Stimulated activated memory B cell treated with anti-CD40 and anti-IgM and Interleukin-4, amounts not matched to agents 10 μg/mL and 1 μg/mL and 100 μg/mL, for 72 hours (primary cell): ENCODE measurements around the gene SYPL2.
"Not testable (repeated sequence)": the region's sequence is repeated elsewhere in the genome, so short reads cannot be mapped to it uniquely, and the experiment has no call there.

Experiments used
- ATAC-seq: fragments of 150-1000 bp; cut with Tn5 transposase; 2 replicates; pipeline ENCODE4 v1.10.0; 2021
- H3K27ac Mint-ChIP-seq: one replicate; pipeline ENCODE4 v1.8.0; 2022; ENCODE audit warnings: mild to moderate bottlenecking, mixed read lengths
- H3K27me3 Mint-ChIP-seq: one replicate; pipeline ENCODE4 v1.8.0; 2022; ENCODE audit warnings: mixed read lengths
- H3K36me3 Mint-ChIP-seq: one replicate; pipeline ENCODE4 v1.8.0; 2022; ENCODE audit warnings: mixed read lengths
- H3K4me1 Mint-ChIP-seq: one replicate; pipeline ENCODE4 v1.8.0; 2022; ENCODE audit warnings: mixed read lengths
- H3K4me3 Mint-ChIP-seq: one replicate; pipeline ENCODE4 v1.8.0; 2022; ENCODE audit warnings: mild to moderate bottlenecking, moderate library complexity, mixed read lengths
- H3K9me3 Mint-ChIP-seq: one replicate; pipeline ENCODE4 v1.8.0; 2022; ENCODE audit warnings: mixed read lengths

The SYPL2 gene

DNA sequence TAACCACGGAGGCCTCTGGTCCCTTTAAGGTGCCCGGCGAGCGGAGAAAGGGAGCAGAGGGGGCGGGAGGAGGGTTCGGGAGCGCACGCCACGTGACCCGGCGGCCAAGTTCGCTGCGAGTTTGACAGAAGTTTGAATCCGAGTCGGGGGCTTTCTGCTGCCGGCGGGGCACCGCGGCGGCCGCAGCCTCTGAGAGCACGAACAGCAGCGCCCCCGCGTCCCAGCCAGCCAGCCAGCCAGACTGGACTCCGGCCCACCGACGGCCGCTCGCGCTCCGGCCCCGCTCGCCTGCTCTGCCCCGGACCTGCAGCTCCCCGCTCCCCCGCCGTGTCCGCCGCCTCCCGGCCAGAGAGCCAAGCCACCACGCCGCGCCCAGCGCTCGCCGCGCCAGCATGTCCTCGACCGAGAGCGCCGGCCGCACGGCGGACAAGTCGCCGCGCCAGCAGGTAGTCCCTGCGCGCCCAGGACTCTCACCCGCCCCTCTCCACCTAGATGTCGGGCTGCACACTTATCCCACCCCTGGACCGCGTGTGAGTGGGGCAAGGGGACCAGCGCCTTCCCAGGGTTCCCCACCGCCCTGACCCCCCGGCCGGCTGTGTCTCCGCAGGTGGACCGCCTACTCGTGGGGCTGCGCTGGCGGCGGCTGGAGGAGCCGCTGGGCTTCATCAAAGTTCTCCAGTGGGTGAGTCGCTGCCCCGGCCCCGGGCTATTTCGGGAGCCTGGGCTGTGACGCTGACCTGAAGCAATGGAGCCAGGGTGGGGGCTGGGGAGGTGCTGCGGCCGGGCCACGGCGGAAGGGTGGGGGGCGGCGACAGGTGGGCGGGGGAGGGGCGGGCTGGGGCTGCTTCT is at the start of gene SYPL2:
SYPL2 (plus strand) TSS at position 95 of the 849 bp plus-strand sequence; CDS start at position 393, 298 bp downstream.
- H3K4me1 Mint-ChIP-seq = peaks cover 5% of the 10 kb centered on the region
- no peak within 1 kb of the TSS for H3K27ac Mint-ChIP-seq
- peak within 1 kb of the TSS; percentile 38 for H3K4me3 Mint-ChIP-seq
- H3K27me3 Mint-ChIP-seq = peaks cover 92% of the 10 kb centered on the region
- ATAC-seq = no peak
- H3K9me3 Mint-ChIP-seq = no peaks in the 10 kb centered on the region
- no peaks in the 10 kb centered on the region for H3K36me3 Mint-ChIP-seq

DNA sequence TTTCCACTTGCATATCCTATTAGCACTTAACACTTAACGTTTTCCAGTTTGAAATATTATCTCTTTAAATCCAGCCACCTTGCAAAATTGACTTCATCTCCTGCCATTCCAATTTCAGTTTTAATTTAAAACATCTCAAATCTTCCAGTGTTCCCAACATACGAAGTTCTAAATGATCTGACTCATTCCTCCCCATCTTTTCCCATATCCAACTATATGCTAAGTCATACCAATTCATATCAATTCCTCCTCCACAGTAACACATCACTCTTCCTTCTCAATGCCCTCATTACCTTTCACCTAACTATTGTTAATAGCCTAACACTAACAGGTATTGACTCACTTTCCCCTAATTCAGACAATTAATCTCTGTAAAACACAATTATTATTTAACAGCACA is 42.8 kb upstream of the SYPL2 start:
- Mint-ChIP-seq H3K9me3 (no peaks in the 10 kb centered on the region), H3K36me3 (peaks cover 15% of the 10 kb centered on the region), H3K27ac (peak overlapping the region; percentile 91), H3K4me3 (peak overlapping the region; percentile 0), H3K27me3 (no peaks in the 10 kb centered on the region), H3K4me1 (peaks cover 34% of the 10 kb centered on the region)
- no peak for ATAC-seq

DNA sequence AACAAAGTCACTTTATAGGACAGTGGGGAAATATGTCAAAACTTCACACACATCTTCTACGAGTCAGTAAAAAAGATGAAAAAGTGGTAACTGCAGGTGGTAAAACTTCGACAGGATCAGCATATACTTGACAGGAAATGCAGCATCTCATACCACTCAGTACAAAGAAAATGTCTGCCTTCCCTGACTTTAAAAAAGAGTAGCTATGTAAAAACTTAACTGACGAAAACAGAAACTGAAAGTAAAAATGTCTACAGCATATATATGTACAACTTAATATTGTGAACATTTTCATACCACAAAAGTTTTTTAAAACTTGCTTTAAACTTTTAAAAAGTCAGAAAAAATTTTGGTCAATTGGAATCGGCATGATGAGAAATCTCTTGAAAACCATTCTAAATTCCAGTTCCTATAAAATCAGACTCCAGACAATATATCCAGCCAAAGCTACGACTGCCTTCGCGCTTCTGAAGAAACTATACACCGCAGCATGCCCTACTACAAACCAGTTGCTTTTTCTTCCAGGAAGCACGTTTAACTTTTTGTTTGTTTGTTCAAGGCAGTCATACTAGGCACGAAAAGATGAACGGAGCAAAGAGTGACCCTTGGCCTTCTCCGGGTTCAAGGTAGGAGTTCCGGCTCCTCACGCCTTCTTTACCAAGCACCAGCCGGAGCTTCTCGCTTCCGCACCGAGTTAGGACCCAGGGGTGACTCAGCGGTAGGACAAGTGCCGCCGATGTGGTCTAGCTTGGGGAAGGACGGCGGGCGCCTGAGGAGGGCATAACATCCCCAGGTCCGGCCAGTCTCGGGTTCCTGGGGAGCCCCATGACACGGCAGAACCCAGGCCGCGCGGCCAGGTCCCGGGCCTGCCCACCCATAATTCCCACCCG is 40.7 kb upstream of the SYPL2 start:
- peaks cover 15% of the 10 kb centered on the region for H3K36me3 Mint-ChIP-seq
- ATAC-seq = peak; percentile 66
- peaks cover 34% of the 10 kb centered on the region for H3K4me1 Mint-ChIP-seq
- no peaks in the 10 kb centered on the region for H3K9me3 Mint-ChIP-seq
- H3K27ac Mint-ChIP-seq = peak overlapping the region; percentile 91
- peak overlapping the region; percentile 89 for H3K4me3 Mint-ChIP-seq
- H3K27me3 Mint-ChIP-seq = no peaks in the 10 kb centered on the region

DNA sequence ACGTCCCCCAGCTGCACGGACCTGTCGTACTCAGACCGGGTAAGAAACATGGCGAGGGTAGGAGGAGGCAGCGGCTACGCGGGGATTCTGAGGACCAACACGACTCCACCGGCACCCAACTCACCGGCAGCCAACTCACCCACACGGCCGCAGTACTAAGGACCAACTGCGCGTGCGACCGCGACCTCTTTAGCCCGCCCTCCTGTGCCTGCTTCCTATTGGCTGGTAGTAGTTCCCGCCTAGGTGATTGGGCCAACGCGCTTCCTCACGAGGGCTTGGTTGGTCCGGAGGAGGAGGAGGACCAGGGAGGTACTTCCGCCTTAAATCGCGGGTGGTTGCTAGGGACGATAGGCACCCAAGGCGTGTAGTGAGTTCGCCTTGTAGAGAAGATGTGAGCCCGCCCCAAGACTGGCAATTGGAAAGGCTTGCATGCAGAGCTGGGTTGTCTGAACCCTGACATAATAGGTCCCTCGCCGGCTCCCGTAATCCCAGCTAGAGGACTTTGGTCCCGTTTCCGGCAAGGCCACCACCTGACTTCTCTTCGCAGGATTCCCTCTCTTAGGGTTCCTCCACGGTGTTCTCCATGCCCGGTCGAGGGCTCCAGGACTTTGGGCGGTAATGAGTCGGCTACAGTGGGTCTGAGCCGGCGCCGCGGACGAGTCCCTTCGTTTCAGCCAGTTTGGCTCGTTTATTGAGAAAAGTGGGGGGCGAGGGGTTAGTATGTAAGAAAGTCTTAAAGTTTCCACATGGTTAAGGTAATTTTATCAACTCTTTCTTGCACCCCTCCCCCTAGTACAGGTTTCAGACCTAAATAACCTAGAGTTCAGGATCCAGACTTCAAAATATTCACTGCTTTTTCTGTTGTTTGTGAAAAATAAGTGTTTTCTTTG is 39.8 kb upstream of the SYPL2 start, which contains the start of gene PSMA5:
PSMA5 (minus strand) TSS at position 168 of the 890 bp plus-strand sequence; CDS start at position 50, 118 bp downstream.
- Mint-ChIP-seq H3K4me1 (peaks cover 34% of the 10 kb centered on the region), H3K9me3 (no peaks in the 10 kb centered on the region), H3K27me3 (no peaks in the 10 kb centered on the region), H3K4me3 (peak within 1 kb of the TSS; percentile 89), H3K27ac (peak within 1 kb of the TSS; percentile 91), H3K36me3 (peaks cover 15% of the 10 kb centered on the region)
- peak; percentile 99 for ATAC-seq

DNA sequence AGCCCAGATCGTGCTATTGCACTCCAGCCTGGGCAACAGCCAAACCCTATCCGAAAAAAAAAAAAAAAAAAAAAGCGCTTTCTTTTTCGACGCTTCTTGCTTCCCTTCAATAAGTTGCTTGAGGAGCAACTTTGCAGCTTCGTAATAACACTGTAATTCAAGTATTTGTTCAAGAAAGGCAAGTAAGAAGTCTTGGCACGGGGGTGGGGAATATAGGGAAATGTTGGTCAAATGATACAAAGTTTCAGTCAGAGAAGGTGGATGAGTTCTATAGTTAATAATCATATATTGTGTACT is 39.2 kb upstream of the SYPL2 start:
- no peak for ATAC-seq
- Mint-ChIP-seq H3K27me3 (no peaks in the 10 kb centered on the region), H3K4me1 (peaks cover 34% of the 10 kb centered on the region), H3K9me3 (no peaks in the 10 kb centered on the region), H3K36me3 (peaks cover 11% of the 10 kb centered on the region), H3K4me3 (peak overlapping the region; percentile 89), H3K27ac (peak overlapping the region; percentile 91)

DNA sequence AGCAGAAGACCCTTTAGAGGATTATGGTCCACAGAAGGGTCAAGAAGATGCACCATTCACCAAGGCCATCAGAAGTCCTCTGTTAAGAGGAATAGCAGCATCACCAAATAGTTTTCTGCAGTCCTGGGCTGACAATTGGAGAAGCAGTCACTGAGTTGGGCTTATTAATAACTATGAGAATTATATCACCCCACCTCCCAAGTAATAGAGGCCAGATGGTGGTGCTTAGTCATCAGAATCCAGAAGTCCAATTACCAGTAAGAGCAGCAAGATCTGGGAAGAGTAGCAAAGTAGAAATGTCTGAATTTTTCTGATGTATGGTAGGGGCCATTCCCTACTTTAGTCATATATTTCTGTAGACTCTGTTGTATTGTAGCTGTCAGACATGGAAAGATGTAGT is 34.0 kb upstream of the SYPL2 start:
- H3K27me3 Mint-ChIP-seq = peaks cover 11% of the 10 kb centered on the region
- no peak overlapping the region for H3K4me3 Mint-ChIP-seq
- peaks cover 7% of the 10 kb centered on the region for H3K36me3 Mint-ChIP-seq
- no peak overlapping the region for H3K27ac Mint-ChIP-seq
- H3K4me1 Mint-ChIP-seq = peaks cover 3% of the 10 kb centered on the region
- ATAC-seq = no peak
- peaks cover 11% of the 10 kb centered on the region for H3K9me3 Mint-ChIP-seq

DNA sequence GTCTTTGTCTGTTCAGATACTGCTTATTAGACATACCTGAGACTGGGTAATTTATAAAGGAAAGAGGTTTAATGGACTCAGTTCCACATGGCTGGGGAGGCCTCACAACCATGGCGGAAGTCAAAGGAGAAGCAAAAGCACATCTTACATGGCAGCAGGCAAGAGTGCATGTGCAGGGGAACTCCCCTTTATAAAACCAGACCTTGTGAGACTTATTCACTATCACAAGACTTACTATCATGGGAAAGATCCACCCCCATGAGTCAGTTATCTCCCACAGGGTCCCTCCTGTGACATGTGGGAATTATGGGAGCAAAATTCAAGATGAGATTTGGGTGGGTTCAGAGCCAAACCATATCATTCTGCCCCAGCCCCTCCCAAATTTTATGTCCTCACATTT is 33.0 kb upstream of the SYPL2 start:
- no peak overlapping the region for H3K27ac Mint-ChIP-seq
- no peaks in the 10 kb centered on the region for H3K4me1 Mint-ChIP-seq
- peaks cover 11% of the 10 kb centered on the region for H3K9me3 Mint-ChIP-seq
- H3K27me3 Mint-ChIP-seq = peaks cover 11% of the 10 kb centered on the region
- H3K4me3 Mint-ChIP-seq = no peak overlapping the region
- peaks cover 7% of the 10 kb centered on the region for H3K36me3 Mint-ChIP-seq
- no peak for ATAC-seq

DNA sequence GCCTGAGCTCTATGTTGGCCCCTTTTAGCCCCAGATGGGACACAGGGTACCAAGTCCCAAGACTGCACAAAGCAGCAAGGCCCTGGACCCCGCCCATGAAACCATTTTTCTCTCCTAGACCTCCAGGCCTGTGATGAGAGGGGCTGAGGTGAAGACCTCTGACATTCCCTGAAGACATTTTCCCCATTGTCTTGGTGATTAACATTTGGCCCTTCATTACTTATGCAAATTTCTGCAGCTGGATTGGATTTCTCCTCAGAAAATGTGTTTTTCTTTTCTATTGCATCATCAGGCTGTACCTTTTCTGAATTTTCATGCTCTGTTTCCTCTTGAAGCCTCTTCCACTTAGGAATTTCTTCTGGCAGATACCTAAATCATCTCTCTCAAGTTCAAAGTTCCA is 31.9 kb upstream of the SYPL2 start:
- Mint-ChIP-seq H3K4me1 (no peaks in the 10 kb centered on the region), H3K9me3 (peaks cover 11% of the 10 kb centered on the region), H3K4me3 (no peak overlapping the region), H3K36me3 (peaks cover 7% of the 10 kb centered on the region), H3K27me3 (peaks cover 11% of the 10 kb centered on the region), H3K27ac (no peak overlapping the region)
- no peak for ATAC-seq

DNA sequence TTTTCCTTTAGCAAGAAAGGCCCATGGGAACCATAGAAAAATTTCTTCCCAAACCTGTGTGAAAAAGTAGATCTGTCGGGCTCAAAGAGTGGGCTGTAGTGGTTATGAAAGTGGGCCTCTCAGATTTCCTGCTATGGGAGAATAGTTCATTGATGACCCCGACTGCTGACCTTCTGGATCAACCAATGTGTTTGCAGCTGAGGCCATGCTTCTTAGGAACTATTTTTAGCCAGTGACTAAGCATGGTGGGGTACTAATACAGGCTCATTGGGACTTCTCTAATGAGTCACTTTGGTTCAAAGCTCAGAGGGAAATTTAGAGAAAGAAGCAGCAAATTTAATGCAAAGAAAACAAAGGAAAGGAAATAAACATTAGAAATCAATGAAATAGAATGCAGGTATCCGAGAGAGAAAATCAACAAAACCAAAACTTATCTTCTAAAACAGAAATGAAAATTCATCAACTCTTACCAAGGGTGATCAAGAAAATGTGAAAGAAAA is 27.5 kb upstream of the SYPL2 start:
- Mint-ChIP-seq H3K27me3 (peaks cover 11% of the 10 kb centered on the region), H3K4me3 (no peak overlapping the region), H3K27ac (no peak overlapping the region), H3K9me3 (peaks cover 6% of the 10 kb centered on the region), H3K36me3 (peaks cover 7% of the 10 kb centered on the region), H3K4me1 (no peaks in the 10 kb centered on the region)
- peak; percentile 81 for ATAC-seq

DNA sequence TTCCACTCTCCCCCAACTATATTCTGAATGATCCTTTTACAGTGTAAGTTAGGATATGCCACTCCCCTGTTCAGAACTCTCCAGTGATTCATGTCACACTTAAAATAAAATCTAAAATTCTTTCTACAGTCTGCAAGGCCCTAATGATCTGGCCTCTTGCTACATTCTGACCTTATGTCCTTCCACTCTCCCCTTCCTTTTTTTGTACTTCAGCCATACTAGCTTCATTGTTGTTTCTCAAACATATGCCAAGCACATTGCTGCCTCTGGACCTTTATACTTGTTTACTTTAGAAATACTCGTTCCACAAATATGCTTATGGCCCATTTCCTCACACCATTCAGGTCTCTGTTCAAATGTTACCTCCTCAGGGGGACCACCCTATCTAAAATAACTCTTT is 25.3 kb upstream of the SYPL2 start:
- no peak for ATAC-seq
- H3K4me3 Mint-ChIP-seq = no peak overlapping the region
- H3K9me3 Mint-ChIP-seq = no peaks in the 10 kb centered on the region
- no peak overlapping the region for H3K27ac Mint-ChIP-seq
- no peaks in the 10 kb centered on the region for H3K36me3 Mint-ChIP-seq
- H3K27me3 Mint-ChIP-seq = no peaks in the 10 kb centered on the region
- H3K4me1 Mint-ChIP-seq = no peaks in the 10 kb centered on the region

DNA sequence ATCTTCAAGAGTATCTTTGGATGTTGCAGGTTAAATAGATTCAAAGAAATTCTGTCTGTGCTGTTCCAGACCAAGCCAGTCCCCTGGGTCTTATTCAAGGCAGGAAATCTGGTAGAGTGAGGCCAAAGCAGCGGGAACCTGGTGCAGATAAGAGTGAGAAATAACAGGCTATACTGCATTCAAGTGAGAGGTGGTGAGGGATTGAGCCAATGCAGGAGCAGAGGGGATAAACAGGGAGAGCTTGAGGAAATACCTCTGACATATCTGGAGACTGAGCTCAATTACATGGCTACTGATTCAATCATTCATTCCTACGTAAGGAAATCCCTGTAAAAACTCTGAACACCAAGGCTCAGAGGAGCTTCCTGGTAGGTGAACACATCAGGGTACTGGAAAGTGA is 22.9 kb upstream of the SYPL2 start:
- no peak for ATAC-seq
- no peak overlapping the region for H3K27ac Mint-ChIP-seq
- no peak overlapping the region for H3K4me3 Mint-ChIP-seq
- H3K9me3 Mint-ChIP-seq = no peaks in the 10 kb centered on the region
- H3K36me3 Mint-ChIP-seq = no peaks in the 10 kb centered on the region
- no peaks in the 10 kb centered on the region for H3K4me1 Mint-ChIP-seq
- peaks cover 11% of the 10 kb centered on the region for H3K27me3 Mint-ChIP-seq

DNA sequence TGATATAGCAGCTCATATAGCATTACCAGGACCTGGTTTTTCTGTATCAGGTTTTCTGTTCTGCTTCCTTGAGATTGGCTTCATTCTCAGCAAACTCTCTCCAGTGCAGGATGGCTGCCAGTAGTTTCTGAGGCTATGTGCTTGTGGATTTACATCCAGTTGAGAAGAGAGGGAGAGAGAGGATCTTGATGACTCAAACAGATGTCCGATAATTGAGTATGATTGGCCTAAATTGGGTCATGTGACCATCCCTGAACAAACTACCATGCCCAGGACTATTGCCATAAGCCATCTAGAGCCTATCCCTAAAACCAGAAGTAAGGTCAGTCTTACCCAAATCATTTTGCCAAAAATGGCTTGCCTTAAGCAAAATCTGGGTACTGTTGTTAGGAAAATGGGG is 22.0 kb upstream of the SYPL2 start:
- Mint-ChIP-seq H3K27ac (no peak overlapping the region), H3K27me3 (peaks cover 14% of the 10 kb centered on the region), H3K4me3 (no peak overlapping the region), H3K36me3 (no peaks in the 10 kb centered on the region), H3K9me3 (no peaks in the 10 kb centered on the region), H3K4me1 (no peaks in the 10 kb centered on the region)
- ATAC-seq = no peak

DNA sequence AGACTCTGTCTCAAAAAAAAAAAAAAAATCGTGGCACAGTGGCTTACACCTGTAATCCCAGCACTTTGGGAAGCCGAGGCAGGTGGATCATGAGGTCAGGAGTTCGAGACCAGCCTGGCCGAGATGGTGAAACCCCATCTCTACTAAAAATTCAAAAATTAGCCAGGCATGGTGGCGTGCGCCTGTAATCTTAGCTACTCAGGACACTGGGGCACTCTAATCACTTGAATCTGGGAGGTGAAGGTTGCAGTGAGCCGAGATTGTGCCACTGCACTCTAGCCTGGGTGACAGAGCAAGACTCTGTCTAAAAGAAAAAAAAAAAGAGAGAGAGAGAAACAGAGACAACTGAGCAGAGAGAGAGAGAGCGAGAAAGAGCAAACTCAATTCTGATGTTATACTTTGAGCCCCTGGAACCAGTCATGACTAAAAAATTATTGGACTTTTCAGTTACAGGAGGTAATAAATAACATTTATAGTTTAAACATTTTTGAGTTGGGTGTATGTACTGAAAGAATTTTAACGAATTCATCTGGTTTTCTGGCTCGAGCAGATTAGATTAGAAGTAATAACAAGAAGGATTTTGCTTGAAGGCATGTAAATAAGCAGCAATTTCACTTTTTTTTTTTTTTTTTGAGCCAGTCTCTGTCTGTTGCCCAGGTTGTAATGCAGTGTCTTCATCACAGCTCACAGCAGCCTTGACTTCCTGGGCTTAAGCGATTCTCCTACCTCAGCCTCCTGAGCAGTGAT is 20.2 kb upstream of the SYPL2 start:
- H3K4me1 Mint-ChIP-seq, H3K36me3 Mint-ChIP-seq, H3K27ac Mint-ChIP-seq, H3K9me3 Mint-ChIP-seq, ATAC-seq, H3K4me3 Mint-ChIP-seq: not testable (repeated sequence)
- peaks cover 32% of the 10 kb centered on the region for H3K27me3 Mint-ChIP-seq

DNA sequence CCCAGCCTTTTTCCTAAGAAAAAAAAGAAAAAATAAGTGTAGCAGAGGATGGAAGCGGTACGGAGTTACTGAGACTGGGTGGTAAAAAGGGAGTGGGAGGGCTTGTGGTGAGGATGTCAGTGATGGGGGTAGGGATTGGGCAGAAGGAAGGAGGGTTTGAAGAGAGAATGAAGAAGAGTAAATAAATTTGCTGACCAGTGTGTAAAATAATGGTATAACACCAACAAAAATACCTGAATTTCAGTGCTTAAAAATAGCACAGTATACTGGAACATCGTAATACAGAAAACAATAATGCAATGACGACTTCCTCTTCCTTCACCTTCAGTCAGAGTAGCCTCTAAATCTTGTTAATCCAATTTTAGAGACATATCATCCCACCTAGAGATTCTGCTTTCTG is 18.8 kb upstream of the SYPL2 start:
- peaks cover 44% of the 10 kb centered on the region for H3K27me3 Mint-ChIP-seq

More for the DNA sequence above, 18.8 kb upstream of the SYPL2 start:
- Mint-ChIP-seq H3K4me1 (no peaks in the 10 kb centered on the region), H3K4me3 (no peak overlapping the region), H3K27ac (no peak overlapping the region), H3K36me3 (no peaks in the 10 kb centered on the region), H3K9me3 (peaks cover 3% of the 10 kb centered on the region)
- ATAC-seq = no peak
